Gastroesophageal sphincter (tissue), 3 donors: Measurements from ENCODE around the gene ATP10A.

Source experiments
- EP300 ChIP-seq: sonication (generic); formaldehyde crosslinking; IDR thresholded peaks from one replicate; pipeline ENCODE4 v1.6.1; 2017; ENCODE audit warnings: antibody characterized with exemption, mild to moderate bottlenecking
- POLR2A ChIP-seq, 2 donors: fragments of 450-650 bp; IDR thresholded peaks; one replicate each; pipeline ENCODE4 v1.6.1; 2017; ENCODE audit warnings: antibody characterized with exemption in 2 of 2, mild to moderate bottlenecking in 2 of 2, moderate library complexity in 1 of 2
- POLR2AphosphoS5 ChIP-seq: sonication (generic); formaldehyde crosslinking; IDR thresholded peaks from one replicate; pipeline ENCODE4 v1.6.1; 2017; ENCODE audit warnings: antibody characterized with exemption
- TF ChIP-seq, protein P1 (sequence below), 4 experiments: fragments of 200-600 bp in 2 of 4; fragments of 450-650 bp in 2 of 4; sonication (generic) in 1 of 4; IDR thresholded peaks; one replicate each; pipeline ENCODE4 v1.5.1; 2017 to 2019; ENCODE audit warnings: antibody characterized with exemption in 4 of 4, mild to moderate bottlenecking in 2 of 4, moderate library complexity in 2 of 4

DNA sequence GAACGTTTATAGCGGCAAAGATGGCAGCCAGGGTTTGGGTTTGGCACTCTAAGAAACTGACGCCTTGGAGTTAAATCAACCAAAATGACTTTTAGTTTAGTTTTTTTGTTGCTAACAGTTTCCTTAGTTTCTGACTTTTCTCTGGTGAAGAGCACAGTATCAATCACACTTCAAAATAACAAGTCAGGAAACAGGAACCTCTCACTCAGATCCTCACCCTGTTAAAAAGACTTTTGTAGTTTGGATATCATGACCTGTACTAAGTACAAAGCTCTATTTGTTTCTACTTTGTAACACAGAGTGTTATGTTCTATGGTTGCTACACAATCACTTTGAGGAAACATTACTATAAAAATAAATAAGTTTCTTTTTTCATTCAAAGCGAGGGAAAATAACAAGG lies 51.1 kb downstream of the ATP10A start:
- TF ChIP-seq POLR2AphosphoS5 (no peak), POLR2A (IDR thresholded peaks at IDR 0.05) (no peak), EP300 (no peak)
- TF ChIP-seq, protein P1, sequence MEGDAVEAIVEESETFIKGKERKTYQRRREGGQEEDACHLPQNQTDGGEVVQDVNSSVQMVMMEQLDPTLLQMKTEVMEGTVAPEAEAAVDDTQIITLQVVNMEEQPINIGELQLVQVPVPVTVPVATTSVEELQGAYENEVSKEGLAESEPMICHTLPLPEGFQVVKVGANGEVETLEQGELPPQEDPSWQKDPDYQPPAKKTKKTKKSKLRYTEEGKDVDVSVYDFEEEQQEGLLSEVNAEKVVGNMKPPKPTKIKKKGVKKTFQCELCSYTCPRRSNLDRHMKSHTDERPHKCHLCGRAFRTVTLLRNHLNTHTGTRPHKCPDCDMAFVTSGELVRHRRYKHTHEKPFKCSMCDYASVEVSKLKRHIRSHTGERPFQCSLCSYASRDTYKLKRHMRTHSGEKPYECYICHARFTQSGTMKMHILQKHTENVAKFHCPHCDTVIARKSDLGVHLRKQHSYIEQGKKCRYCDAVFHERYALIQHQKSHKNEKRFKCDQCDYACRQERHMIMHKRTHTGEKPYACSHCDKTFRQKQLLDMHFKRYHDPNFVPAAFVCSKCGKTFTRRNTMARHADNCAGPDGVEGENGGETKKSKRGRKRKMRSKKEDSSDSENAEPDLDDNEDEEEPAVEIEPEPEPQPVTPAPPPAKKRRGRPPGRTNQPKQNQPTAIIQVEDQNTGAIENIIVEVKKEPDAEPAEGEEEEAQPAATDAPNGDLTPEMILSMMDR (IDR thresholded peaks at IDR 0.05) = no peak
